ENCODE data around the gene PI4KA. TPM values are rescaled to one million over a fixed set of nuclear protein-coding genes. Genes with fewer than 3 reads are reported as not detected.

PI4KA gene
- total RNA-seq, 1 experiment from 2014 or later = 54.3 TPM

- CTCF ChIA-PET = no interaction called here
- DNase-seq (ENCODE audit: low read depth, low spot score) (no peak), ATAC-seq (peak; percentile 74; the same call in 1 of the 2 replicates)
- in situ Hi-C loops (cut with HindIII; ENCODE audit: low pct_unique_long_range_greater_than_20kb, low sequenced_read_pairs) = no loop called here
- H3K9me3 ChIP-seq (ENCODE audit: control insufficient read depth, insufficient read depth, low read depth, low read length) = no peaks in the 10 kb centered on the region
- peaks cover 5% of the 10 kb centered on the region for H3K36me3 ChIP-seq (ENCODE audit: control insufficient read depth, insufficient read depth, low read length)
- H3K4me1 ChIP-seq (ENCODE audit: control insufficient read depth, insufficient read depth, low read length) = no peaks in the 10 kb centered on the region
- TF ChIP-seq POLR2AphosphoS5 (IDR thresholded peaks at IDR 0.05; ENCODE audit: low read depth, low read length) = no peak
- TF ChIP-seq TCF7L2 (IDR thresholded peaks at IDR 0.05; ENCODE audit: low read depth, low read length) = no peak
- TF ChIP-seq, protein P1, sequence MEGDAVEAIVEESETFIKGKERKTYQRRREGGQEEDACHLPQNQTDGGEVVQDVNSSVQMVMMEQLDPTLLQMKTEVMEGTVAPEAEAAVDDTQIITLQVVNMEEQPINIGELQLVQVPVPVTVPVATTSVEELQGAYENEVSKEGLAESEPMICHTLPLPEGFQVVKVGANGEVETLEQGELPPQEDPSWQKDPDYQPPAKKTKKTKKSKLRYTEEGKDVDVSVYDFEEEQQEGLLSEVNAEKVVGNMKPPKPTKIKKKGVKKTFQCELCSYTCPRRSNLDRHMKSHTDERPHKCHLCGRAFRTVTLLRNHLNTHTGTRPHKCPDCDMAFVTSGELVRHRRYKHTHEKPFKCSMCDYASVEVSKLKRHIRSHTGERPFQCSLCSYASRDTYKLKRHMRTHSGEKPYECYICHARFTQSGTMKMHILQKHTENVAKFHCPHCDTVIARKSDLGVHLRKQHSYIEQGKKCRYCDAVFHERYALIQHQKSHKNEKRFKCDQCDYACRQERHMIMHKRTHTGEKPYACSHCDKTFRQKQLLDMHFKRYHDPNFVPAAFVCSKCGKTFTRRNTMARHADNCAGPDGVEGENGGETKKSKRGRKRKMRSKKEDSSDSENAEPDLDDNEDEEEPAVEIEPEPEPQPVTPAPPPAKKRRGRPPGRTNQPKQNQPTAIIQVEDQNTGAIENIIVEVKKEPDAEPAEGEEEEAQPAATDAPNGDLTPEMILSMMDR (IDR thresholded peaks at IDR 0.05) = peak; percentile 73
- no peaks in the 10 kb centered on the region for H3K27me3 ChIP-seq (ENCODE audit: control insufficient read depth, insufficient read depth, low read length)
- intact Hi-C loops (cut with micrococcal nuclease; ENCODE audit: unreplicated experiment) = no loop called here
- BruUV-seq (replicated peaks) = no TSS peak
- no peak overlapping the region for H3K4me3 ChIP-seq (ENCODE audit: low read depth in 2 of 2, low read length in 2 of 2)
- no peak overlapping the region for H3K27ac ChIP-seq (ENCODE audit: low read length)
- POLR2A ChIA-PET = no interaction called here
Measured at GRCh38 chr22:20803696-20804324, 54.8 kb downstream of the PI4KA start.

GRCh38 chr22:20802922-20803553 is 55.6 kb downstream of the PI4KA start:
- TF ChIP-seq TCF7L2 (IDR thresholded peaks at IDR 0.05; ENCODE audit: low read depth, low read length) = no peak
- intact Hi-C loops (cut with micrococcal nuclease; ENCODE audit: unreplicated experiment) = no loop called here
- no peaks in the 10 kb centered on the region for H3K27me3 ChIP-seq (ENCODE audit: control insufficient read depth, insufficient read depth, low read length)
- no peak for ATAC-seq
- POLR2A ChIA-PET = no interaction called here
- no peaks in the 10 kb centered on the region for H3K4me1 ChIP-seq (ENCODE audit: control insufficient read depth, insufficient read depth, low read length)
- DNase-seq (ENCODE audit: low read depth, low spot score) = no peak
- BruUV-seq (replicated peaks) = no TSS peak
- H3K27ac ChIP-seq (ENCODE audit: low read length) = no peak overlapping the region
- H3K36me3 ChIP-seq (ENCODE audit: control insufficient read depth, insufficient read depth, low read length) = peaks cover 11% of the 10 kb centered on the region
- no peaks in the 10 kb centered on the region for H3K9me3 ChIP-seq (ENCODE audit: control insufficient read depth, insufficient read depth, low read depth, low read length)
- in situ Hi-C loops (cut with HindIII; ENCODE audit: low pct_unique_long_range_greater_than_20kb, low sequenced_read_pairs) = no loop called here
- CTCF ChIA-PET = no interaction called here
- no peak overlapping the region for H3K4me3 ChIP-seq (ENCODE audit: low read depth in 2 of 2, low read length in 2 of 2)

DNA sequence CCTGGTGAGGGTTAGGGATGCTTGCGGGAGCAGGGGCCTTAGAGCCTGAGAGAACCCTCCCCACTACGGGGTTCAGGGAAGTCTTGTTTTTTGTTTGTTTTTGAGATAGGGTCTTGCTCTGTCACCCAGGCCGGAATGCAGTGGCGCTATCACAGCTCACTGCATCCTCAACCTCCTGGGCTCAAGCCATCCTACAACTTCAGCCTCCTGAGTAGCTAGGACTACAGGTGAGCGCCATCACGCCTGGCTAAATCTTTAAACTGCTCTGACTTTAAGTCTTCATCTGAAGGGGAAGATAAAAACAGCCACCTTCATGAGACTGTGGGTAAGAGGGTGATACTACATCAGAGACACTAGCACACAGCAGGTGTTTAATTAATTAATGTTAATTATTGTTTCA is 56.2 kb downstream of the PI4KA start:
- H3K27me3 ChIP-seq (ENCODE audit: control insufficient read depth, insufficient read depth, low read length) = no peaks in the 10 kb centered on the region
- ChIA-PET POLR2A (no interaction called here), CTCF (no interaction called here)
- BruUV-seq (replicated peaks) = no TSS peak
- in situ Hi-C loops (cut with HindIII; ENCODE audit: low pct_unique_long_range_greater_than_20kb, low sequenced_read_pairs) (no loop called here), intact Hi-C loops (cut with micrococcal nuclease; ENCODE audit: unreplicated experiment) (no loop called here)
- H3K4me1 ChIP-seq (ENCODE audit: control insufficient read depth, insufficient read depth, low read length) = no peaks in the 10 kb centered on the region
- no peak for ATAC-seq
- TF ChIP-seq REST (IDR thresholded peaks at IDR 0.05; ENCODE audit: insufficient read depth in 1 of 2, low read depth in 2 of 2, low read length in 1 of 2) = no peak
- no peaks in the 10 kb centered on the region for H3K9me3 ChIP-seq (ENCODE audit: control insufficient read depth, insufficient read depth, low read depth, low read length)
- DNase-seq (ENCODE audit: low read depth, low spot score) = no peak
- no peak overlapping the region for H3K4me3 ChIP-seq (ENCODE audit: low read depth in 2 of 2, low read length in 2 of 2)
- H3K36me3 ChIP-seq (ENCODE audit: control insufficient read depth, insufficient read depth, low read length) = peaks cover 11% of the 10 kb centered on the region
- H3K27ac ChIP-seq (ENCODE audit: low read length) = no peak overlapping the region
